HG03175 (cell line): Measurements from ENCODE around the gene TMC3.

Experiments
- ATAC-seq: cut with Tn5 transposase; IDR thresholded peaks from one replicate; pipeline ENCODE4 v1.9.1; 2021; ENCODE audit warnings: mild to moderate bottlenecking, moderate library complexity; ENCODE audit not compliant: unreplicated experiment

TMC3 gene

DNA sequence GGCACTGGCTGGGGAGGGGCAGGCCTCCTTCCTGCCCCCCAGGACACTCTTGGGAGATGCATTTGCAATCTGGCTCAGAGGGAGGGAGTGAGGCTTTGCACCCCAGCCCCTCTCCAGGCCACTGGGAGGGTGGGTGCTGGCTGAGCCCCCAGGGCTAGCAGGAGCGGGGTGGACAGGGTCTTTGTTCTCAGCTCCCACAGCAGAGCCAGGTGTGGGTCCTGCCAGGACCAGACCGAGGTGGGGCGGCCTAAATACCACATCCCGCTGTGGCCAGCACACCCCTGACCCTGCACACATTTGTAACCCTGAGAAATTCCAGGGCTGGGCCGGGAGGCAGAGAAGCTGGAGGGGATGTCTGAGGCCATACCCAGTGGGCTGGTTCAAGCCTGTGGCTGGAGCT is 91.1 kb downstream of the TMC3 start:
- ATAC-seq: no peak

GRCh38 chr15:81282606-81282895 is 91.5 kb downstream of the TMC3 start:
- ATAC-seq: no peak

- ATAC-seq: no peak
These were observed 92.0 kb downstream of the TMC3 start for GRCh38 chr15:81281766-81282605.

DNA sequence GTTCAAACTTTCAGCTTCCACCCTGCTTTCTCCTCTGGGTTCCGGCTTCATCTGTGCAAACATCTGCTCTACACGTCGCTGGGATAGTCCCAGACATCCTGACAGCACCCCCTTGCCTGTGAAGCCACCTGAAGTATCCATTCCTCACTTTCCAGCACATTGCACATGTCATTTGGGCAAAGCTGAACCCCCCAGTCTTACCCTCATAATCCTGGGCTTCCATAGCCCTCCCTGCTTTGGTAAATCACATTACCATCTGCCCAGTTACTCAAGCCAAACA is 92.6 kb downstream of the TMC3 start:
- ATAC-seq: no peak
